ENCODE measurements around the gene CAPNS1.

CAPNS1 gene

DNA sequence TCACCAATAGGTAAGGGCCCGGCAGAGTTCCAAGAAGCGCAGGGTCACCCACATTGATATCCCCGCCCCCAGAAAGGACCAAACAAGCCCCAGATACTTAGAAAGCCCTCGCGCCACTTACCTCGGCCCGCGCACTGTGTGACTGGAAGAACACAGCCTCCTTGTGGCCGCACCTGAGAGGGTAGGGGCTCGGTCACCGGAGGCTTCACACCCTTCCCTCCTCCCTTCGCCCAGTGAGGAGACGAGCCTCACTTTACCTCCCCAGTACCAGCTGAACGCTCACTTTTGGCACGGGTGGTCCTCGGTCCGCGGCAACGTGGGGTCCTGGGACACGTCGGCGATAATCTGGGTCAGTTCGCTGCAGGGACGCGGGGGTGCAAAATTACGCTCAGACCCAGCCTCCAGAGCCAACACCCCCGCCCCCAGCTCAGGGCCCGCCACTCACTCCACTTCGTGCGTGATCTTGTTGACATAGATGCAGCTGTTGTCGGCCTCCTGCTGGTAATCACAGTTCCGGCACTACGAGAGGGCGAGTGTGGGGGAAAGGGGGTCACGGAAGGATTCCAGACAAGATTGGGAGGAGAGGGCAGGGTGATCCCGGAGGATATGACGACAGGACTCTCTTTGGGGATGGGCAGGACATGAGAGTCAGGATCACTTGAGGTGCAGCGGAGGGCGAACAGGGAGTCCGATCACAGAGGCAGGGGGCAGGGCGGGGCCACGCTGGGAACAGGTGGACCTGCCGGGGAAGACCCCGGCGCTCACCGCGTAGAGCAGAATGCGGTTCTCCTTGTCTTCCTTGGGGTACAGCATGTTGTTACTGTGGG lies 25.8 kb upstream of the CAPNS1 start:
- Histone ChIP-seq H3K4me1 (ENCODE audit: low read length) (peaks cover 10% of the 10 kb centered on the region; the same call in 1 of the 2 replicates), H4K20me1 (ENCODE audit: insufficient read depth, low read length) (no peaks in the 10 kb centered on the region), H3K79me2 (ENCODE audit: low read length) (peaks cover 23% of the 10 kb centered on the region), H3K9me2 (replicated peaks; ENCODE audit: insufficient read depth, low read length) (no peaks in the 10 kb centered on the region), H3K4me3 (ENCODE audit: low read length) (peak overlapping the region; percentile 94), H3K4me2 (ENCODE audit: low read depth, low read length) (peak overlapping the region; percentile 93), H3F3A (ENCODE audit: insufficient read depth, low read length) (no peaks in the 10 kb centered on the region), H3K9ac (ENCODE audit: low read length) (peak overlapping the region; percentile 83), H3K27ac (ENCODE audit: low read length) (peak overlapping the region; percentile 83; the same call in 1 of the 2 replicates), H3K27me3 (replicated peaks; ENCODE audit: insufficient read depth, low read length) (no peaks in the 10 kb centered on the region), H3K36me3 (replicated peaks; ENCODE audit: insufficient read depth, low read length) (no peaks in the 10 kb centered on the region), H2AFZ (ENCODE audit: low read length) (peak overlapping the region; percentile 86), H3K9me3 (replicated peaks; ENCODE audit: insufficient read depth, low read length) (no peaks in the 10 kb centered on the region)
- no peak for DNase-seq
- TF ChIP-seq EZH2phosphoT487 (IDR thresholded peaks at IDR 0.05; ENCODE audit: low read length) (no peak), EZH2 (optimal IDR thresholded peaks at IDR 0.05; ENCODE audit: low read depth, low read length) (no peak)
- TF ChIP-seq, protein P1, sequence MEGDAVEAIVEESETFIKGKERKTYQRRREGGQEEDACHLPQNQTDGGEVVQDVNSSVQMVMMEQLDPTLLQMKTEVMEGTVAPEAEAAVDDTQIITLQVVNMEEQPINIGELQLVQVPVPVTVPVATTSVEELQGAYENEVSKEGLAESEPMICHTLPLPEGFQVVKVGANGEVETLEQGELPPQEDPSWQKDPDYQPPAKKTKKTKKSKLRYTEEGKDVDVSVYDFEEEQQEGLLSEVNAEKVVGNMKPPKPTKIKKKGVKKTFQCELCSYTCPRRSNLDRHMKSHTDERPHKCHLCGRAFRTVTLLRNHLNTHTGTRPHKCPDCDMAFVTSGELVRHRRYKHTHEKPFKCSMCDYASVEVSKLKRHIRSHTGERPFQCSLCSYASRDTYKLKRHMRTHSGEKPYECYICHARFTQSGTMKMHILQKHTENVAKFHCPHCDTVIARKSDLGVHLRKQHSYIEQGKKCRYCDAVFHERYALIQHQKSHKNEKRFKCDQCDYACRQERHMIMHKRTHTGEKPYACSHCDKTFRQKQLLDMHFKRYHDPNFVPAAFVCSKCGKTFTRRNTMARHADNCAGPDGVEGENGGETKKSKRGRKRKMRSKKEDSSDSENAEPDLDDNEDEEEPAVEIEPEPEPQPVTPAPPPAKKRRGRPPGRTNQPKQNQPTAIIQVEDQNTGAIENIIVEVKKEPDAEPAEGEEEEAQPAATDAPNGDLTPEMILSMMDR (IDR thresholded peaks at IDR 0.05; ENCODE audit: low read length), result no peak

DNA sequence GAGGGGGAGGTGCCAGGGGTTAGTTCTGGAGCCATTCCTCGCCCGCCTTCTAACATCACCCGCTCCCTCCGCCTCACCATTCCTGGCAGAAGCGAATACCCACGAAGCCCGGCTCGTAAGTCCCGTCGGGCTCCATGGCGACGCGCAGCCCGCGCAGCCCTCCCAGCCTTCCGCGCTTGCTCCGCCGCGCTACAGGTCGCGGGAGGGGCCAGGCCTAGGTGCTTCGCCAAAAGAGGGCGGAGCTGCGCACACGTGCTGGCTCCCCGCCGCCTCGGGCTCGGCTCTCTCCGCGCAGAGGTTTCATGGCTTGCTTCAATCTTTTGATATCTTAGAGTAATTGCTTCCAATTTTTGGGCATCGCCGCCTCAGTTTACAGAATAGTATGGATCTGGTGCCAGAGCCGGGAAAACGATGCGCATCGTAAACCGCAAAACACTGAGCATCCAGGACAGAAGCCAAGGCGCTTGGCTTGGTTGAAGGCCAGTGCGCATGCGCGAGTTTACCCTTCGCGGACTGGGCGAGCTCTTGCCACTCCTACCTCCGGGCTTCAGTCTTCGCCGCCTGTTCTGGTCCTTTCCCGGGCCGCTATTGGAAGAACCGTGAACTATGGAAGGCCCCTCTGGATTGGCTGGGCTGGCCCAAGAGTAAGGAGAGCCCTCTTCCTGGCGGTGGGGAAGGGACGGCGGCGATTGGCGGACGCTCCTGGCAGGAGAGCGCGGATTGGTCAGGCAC lies 25.0 kb upstream of the CAPNS1 start, which contains the start of gene POLR2I:
Gene POLR2I, minus strand, starts transcription at position 155 of the 732 bp plus-strand sequence. Its CDS starts 19 bp downstream, at position 136.
- Histone ChIP-seq H3K36me3 (replicated peaks; ENCODE audit: insufficient read depth, low read length) (no peaks in the 10 kb centered on the region), H3K9ac (ENCODE audit: low read length) (peak within 1 kb of the TSS; percentile 83), H3K27me3 (replicated peaks; ENCODE audit: insufficient read depth, low read length) (no peaks in the 10 kb centered on the region), H3F3A (ENCODE audit: insufficient read depth, low read length) (no peaks in the 10 kb centered on the region), H3K4me2 (ENCODE audit: low read depth, low read length) (peak within 1 kb of the TSS; percentile 93), H3K9me2 (replicated peaks; ENCODE audit: insufficient read depth, low read length) (no peaks in the 10 kb centered on the region), H3K4me1 (ENCODE audit: low read length) (peaks cover 10% of the 10 kb centered on the region; the same call in 1 of the 2 replicates), H3K9me3 (replicated peaks; ENCODE audit: insufficient read depth, low read length) (no peaks in the 10 kb centered on the region), H2AFZ (ENCODE audit: low read length) (peak within 1 kb of the TSS; percentile 86), H3K79me2 (ENCODE audit: low read length) (peaks cover 23% of the 10 kb centered on the region), H3K4me3 (ENCODE audit: low read length) (peak within 1 kb of the TSS; percentile 94), H3K27ac (ENCODE audit: low read length) (peak within 1 kb of the TSS; percentile 83), H4K20me1 (ENCODE audit: insufficient read depth, low read length) (no peaks in the 10 kb centered on the region)
- peak; percentile 98 for DNase-seq
- TF ChIP-seq, protein P1 (IDR thresholded peaks at IDR 0.05; ENCODE audit: low read length), result no peak
- TF ChIP-seq EZH2phosphoT487 (IDR thresholded peaks at IDR 0.05; ENCODE audit: low read length) (no peak), EZH2 (optimal IDR thresholded peaks at IDR 0.05; ENCODE audit: low read depth, low read length) (no peak)

DNA sequence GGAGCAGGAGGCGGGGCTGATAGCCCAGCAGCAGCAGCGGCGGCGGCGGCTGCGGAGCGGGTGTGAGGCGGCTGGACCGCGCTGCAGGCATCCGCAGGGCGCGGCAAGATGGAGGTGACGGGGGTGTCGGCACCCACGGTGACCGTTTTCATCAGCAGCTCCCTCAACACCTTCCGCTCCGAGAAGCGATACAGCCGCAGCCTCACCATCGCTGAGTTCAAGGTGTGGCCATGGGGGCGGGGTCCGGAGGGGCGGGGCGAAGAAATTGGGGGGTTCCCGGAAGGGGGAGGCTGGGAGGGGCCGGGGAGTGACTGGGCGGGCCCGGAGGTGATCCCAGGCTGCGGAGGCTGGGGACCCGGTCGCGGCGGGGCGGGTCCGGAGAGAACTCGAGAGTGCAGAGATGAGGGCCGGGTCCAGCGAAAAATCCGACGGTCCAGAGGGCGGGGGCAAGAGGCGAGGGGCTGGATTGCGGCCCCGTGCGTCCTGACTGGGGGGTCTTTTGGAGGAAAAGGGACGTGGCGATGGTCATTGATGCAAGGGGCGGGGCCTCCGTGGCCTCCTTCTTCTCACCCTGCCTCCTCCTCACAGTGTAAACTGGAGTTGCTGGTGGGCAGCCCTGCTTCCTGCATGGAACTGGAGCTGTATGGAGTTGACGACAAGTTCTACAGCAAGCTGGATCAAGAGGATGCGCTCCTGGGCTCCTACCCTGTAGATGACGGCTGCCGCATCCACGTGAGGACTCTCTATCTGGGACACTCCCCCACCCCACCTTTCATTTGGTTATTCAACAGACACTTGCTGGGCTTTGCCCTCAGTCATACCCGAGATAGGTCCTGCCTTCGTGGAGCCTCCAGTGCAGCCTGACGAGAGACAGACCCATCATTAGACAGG lies 24.2 kb upstream of the CAPNS1 start, which contains the start of gene TBCB:
Gene TBCB, plus strand, starts transcription at position 16 of the 891 bp plus-strand sequence. Its CDS starts 93 bp downstream, at position 109.
- H3K27ac ChIP-seq (ENCODE audit: low read length), result peak within 1 kb of the TSS; percentile 83
- H3K27me3 ChIP-seq (replicated peaks; ENCODE audit: insufficient read depth, low read length), result no peaks in the 10 kb centered on the region
- no peaks in the 10 kb centered on the region for H3F3A ChIP-seq (ENCODE audit: insufficient read depth, low read length)
- no peaks in the 10 kb centered on the region for H3K36me3 ChIP-seq (replicated peaks; ENCODE audit: insufficient read depth, low read length)
- H3K79me2 ChIP-seq (ENCODE audit: low read length), result peaks cover 23% of the 10 kb centered on the region
- H3K9ac ChIP-seq (ENCODE audit: low read length), result peak within 1 kb of the TSS; percentile 83
- H2AFZ ChIP-seq (ENCODE audit: low read length), result peak within 1 kb of the TSS; percentile 86
- peak within 1 kb of the TSS; percentile 93 for H3K4me2 ChIP-seq (ENCODE audit: low read depth, low read length)
- no peaks in the 10 kb centered on the region for H3K9me3 ChIP-seq (replicated peaks; ENCODE audit: insufficient read depth, low read length)
- peak within 1 kb of the TSS; percentile 94 for H3K4me3 ChIP-seq (ENCODE audit: low read length)
- peak; percentile 79 for DNase-seq
- TF ChIP-seq, protein P1 (IDR thresholded peaks at IDR 0.05; ENCODE audit: low read length), result no peak
- no peak for TF ChIP-seq EZH2phosphoT487 (IDR thresholded peaks at IDR 0.05; ENCODE audit: low read length)
- TF ChIP-seq EZH2 (optimal IDR thresholded peaks at IDR 0.05; ENCODE audit: low read depth, low read length), result no peak
- H3K9me2 ChIP-seq (replicated peaks; ENCODE audit: insufficient read depth, low read length), result no peaks in the 10 kb centered on the region
- no peaks in the 10 kb centered on the region for H4K20me1 ChIP-seq (ENCODE audit: insufficient read depth, low read length)
- H3K4me1 ChIP-seq (ENCODE audit: low read length), result peaks cover 10% of the 10 kb centered on the region; the same call in 1 of the 2 replicates
